HEK293 (cell line): ENCODE data around the gene SEC61A2.

Source experiments
- CTCF ChIA-PET: fragments of 350-600 bp; formaldehyde crosslinking; extraction: SDS; loops from one replicate; lab custom pipeline; 2021; ENCODE audit warnings: antibody characterized with exemption; lab: Yijun Ruan, JAX
- POLR2A ChIA-PET: fragments of 300-600 bp; formaldehyde crosslinking; extraction: SDS; loops from one replicate; lab custom pipeline; 2020; ENCODE audit warnings: antibody characterized with exemption, inconsistent platforms; lab: Yijun Ruan, JAX
- H3K27ac ChIP-seq: fragments of 200-500 bp; sonication (Bioruptor generic); 2 replicates; pipeline ENCODE4 v1.5.1; 2014; ENCODE audit warnings: low read depth, low read length, control low read depth, inconsistent platforms; ENCODE audit errors: extremely low read depth
- H3K36me3 ChIP-seq, 2 experiments: fragments of 200-500 bp in 1 of 2; sonication (Bioruptor generic) in 1 of 2; 1 replicate in 1 of 2; 2 replicates in 1 of 2; pipeline ENCODE4 v1.5.1; 2014 to 2017; ENCODE audit warnings: inconsistent platforms in 2 of 2, low read length in 2 of 2; ENCODE audit not compliant: control insufficient read depth in 2 of 2, insufficient read depth in 1 of 2
- H3K4me1 ChIP-seq: fragments of 200-500 bp; sonication (Bioruptor generic); 2 replicates; pipeline ENCODE4 v1.5.1; 2014; ENCODE audit warnings: mild to moderate bottlenecking, low read length, inconsistent platforms; ENCODE audit not compliant: control insufficient read depth, insufficient read depth
- H3K4me3 ChIP-seq: 2 replicates; pipeline ENCODE4 v1.5.1; 2011; ENCODE audit warnings: low read depth, mild to moderate bottlenecking, control low read depth, low read length, moderate library complexity
- H3K9me3 ChIP-seq: fragments of 200-500 bp; sonication (Bioruptor generic); 2 replicates; pipeline ENCODE4 v1.5.1; 2014; ENCODE audit warnings: low read depth, low read length, inconsistent platforms; ENCODE audit not compliant: control insufficient read depth, insufficient read depth
- GLIS2 ChIP-seq: fragments of 450-650 bp; formaldehyde crosslinking; IDR thresholded peaks from 2 replicates; pipeline ENCODE4 v1.5.1; 2016; ENCODE audit warnings: missing biosample characterization, missing genetic modification characterization
- HOXC10 ChIP-seq: sonication (generic); formaldehyde crosslinking; IDR thresholded peaks from 2 replicates; pipeline ENCODE4 v1.8.1; 2023; ENCODE audit warnings: mild to moderate bottlenecking, missing genetic modification reagents
- SALL2 ChIP-seq: fragments of 450-650 bp; formaldehyde crosslinking; IDR thresholded peaks from 2 replicates; pipeline ENCODE4 v1.5.0; 2017; ENCODE audit warnings: missing biosample characterization, mild to moderate bottlenecking, missing genetic modification characterization, borderline replicate concordance
- SP7 ChIP-seq: fragments of 450-650 bp; formaldehyde crosslinking; IDR thresholded peaks from 2 replicates; pipeline ENCODE4 v1.5.1; 2016; ENCODE audit warnings: missing biosample characterization, missing genetic modification characterization
- ZBTB6 ChIP-seq: fragments of 450-650 bp; formaldehyde crosslinking; IDR thresholded peaks from 2 replicates; pipeline ENCODE4 v1.5.1; 2017; ENCODE audit warnings: missing biosample characterization, missing genetic modification characterization
- ZEB2 ChIP-seq: fragments of 450-650 bp; formaldehyde crosslinking; IDR thresholded peaks from 2 replicates; pipeline ENCODE4 v1.5.1; 2016; ENCODE audit warnings: missing biosample characterization, missing genetic modification characterization
- ZNF10 ChIP-seq: fragments of 450-650 bp; formaldehyde crosslinking; IDR thresholded peaks from 2 replicates; pipeline ENCODE4 v1.5.1; 2017; ENCODE audit warnings: missing biosample characterization, missing genetic modification characterization
- ZNF19 ChIP-seq: fragments of 450-650 bp; formaldehyde crosslinking; IDR thresholded peaks from 2 replicates; pipeline ENCODE4; 2016; ENCODE audit warnings: missing biosample characterization, missing genetic modification characterization, low read depth
- ZNF398 ChIP-seq: fragments of 450-650 bp; formaldehyde crosslinking; IDR thresholded peaks from 2 replicates; pipeline ENCODE4 v1.5.1; 2017; ENCODE audit warnings: missing biosample characterization, missing genetic modification characterization
- ZNF473 ChIP-seq: fragments of 450-650 bp; formaldehyde crosslinking; IDR thresholded peaks from 2 replicates; pipeline ENCODE4 v1.5.1; 2017; ENCODE audit warnings: missing biosample characterization, missing genetic modification characterization
- ZNF518A ChIP-seq: fragments of 450-650 bp; formaldehyde crosslinking; conservative IDR thresholded peaks from 2 replicates; pipeline ENCODE4 v1.5.1; 2016; ENCODE audit warnings: low read depth, missing biosample characterization, missing genetic modification characterization
- ZNF692 ChIP-seq: fragments of 450-650 bp; formaldehyde crosslinking; IDR thresholded peaks from 2 replicates; pipeline ENCODE4 v1.5.1; 2016; ENCODE audit warnings: missing biosample characterization, missing genetic modification characterization
- ZNF768 ChIP-seq: fragments of 450-650 bp; formaldehyde crosslinking; IDR thresholded peaks from 2 replicates; pipeline ENCODE4 v1.5.1; 2018; ENCODE audit warnings: missing biosample characterization, mild to moderate bottlenecking, missing genetic modification characterization
- ZNF830 ChIP-seq: fragments of 450-650 bp; IDR thresholded peaks from 2 replicates; pipeline ENCODE4 v1.5.0; 2018; ENCODE audit warnings: missing biosample characterization, missing genetic modification characterization, low read depth, mild to moderate bottlenecking, moderate library complexity
- TF ChIP-seq, protein P1 (sequence below): fragments of 450-650 bp; formaldehyde crosslinking; IDR thresholded peaks from 2 replicates; pipeline ENCODE4 v1.5.1; 2016; ENCODE audit warnings: missing biosample characterization, missing genetic modification characterization
- TF ChIP-seq, protein P2 (sequence below): fragments of 450-650 bp; formaldehyde crosslinking; IDR thresholded peaks from 2 replicates; pipeline ENCODE4 v1.5.1; 2016; ENCODE audit warnings: missing biosample characterization, missing genetic modification characterization

SEC61A2 gene

GRCh38 chr10:12109286-12109685 is 20.2 kb upstream of the SEC61A2 start:
- no peak overlapping the region for H3K4me3 ChIP-seq
- CTCF ChIA-PET, result interaction anchor here (0.6 kb wide), 1 partner anchor 38 kb away, joined by 3 read pairs; no protein-coding TSS in a partner anchor
- POLR2A ChIA-PET, result interaction anchor here (1.0 kb wide), 1 partner anchor 66 kb away, joined by 3 read pairs; the partner anchor contains the start of gene UPF2

DNA sequence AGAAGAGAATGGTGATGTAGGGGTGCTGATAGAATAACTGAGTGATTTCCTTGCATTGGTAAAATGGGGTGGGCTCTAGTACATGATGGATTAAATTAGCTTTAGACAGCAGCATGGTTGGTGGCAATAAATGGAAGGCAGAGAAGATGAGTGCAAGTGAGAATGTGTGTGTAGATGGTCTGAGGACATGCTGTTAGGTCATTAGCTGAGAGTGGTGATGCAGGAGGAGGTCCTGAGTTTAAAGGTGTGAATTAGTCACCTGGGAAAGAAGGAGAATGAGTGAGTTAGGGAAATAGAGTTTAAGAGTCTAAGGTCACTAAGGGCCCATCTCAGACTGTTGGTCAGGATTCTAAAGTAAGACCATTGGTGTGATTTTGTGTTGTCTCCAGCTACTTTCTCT is 17.9 kb upstream of the SEC61A2 start:
- no peak overlapping the region for H3K27ac ChIP-seq
- H3K4me3 ChIP-seq, result no peak overlapping the region
- POLR2A ChIA-PET, result no interaction called here
- H3K4me1 ChIP-seq, result no peaks in the 10 kb centered on the region
- CTCF ChIA-PET, result no interaction called here
- no peaks in the 10 kb centered on the region for H3K9me3 ChIP-seq
- peaks cover 48 to 74% of the 10 kb centered on the region in 2 experiments for H3K36me3 ChIP-seq
- TF ChIP-seq ZNF10 (no peak), ZEB2 (no peak), ZNF518A (tag by site-specific recombination) (no peak), ZNF398 (tag by site-specific recombination) (no peak)

More at GRCh38 chr10:12109286-12109685, 20.2 kb upstream of the SEC61A2 start:
- Histone ChIP-seq H3K36me3 (peaks cover 60 to 87% of the 10 kb centered on the region in 2 experiments), H3K9me3 (no peaks in the 10 kb centered on the region), H3K27ac (no peak overlapping the region), H3K4me1 (no peaks in the 10 kb centered on the region)
- no peak for TF ChIP-seq ZNF19 (tag by site-specific recombination)
- no peak for TF ChIP-seq ZNF473 (tag by site-specific recombination)
- TF ChIP-seq ZEB2, result no peak
- TF ChIP-seq SP7 (tag by site-specific recombination), result no peak
- no peak for TF ChIP-seq ZNF768 (tag by site-specific recombination)
- no peak for TF ChIP-seq HOXC10
- TF ChIP-seq ZBTB6 (tag by site-specific recombination), result no peak
- TF ChIP-seq GLIS2, result no peak
- TF ChIP-seq, protein P1, sequence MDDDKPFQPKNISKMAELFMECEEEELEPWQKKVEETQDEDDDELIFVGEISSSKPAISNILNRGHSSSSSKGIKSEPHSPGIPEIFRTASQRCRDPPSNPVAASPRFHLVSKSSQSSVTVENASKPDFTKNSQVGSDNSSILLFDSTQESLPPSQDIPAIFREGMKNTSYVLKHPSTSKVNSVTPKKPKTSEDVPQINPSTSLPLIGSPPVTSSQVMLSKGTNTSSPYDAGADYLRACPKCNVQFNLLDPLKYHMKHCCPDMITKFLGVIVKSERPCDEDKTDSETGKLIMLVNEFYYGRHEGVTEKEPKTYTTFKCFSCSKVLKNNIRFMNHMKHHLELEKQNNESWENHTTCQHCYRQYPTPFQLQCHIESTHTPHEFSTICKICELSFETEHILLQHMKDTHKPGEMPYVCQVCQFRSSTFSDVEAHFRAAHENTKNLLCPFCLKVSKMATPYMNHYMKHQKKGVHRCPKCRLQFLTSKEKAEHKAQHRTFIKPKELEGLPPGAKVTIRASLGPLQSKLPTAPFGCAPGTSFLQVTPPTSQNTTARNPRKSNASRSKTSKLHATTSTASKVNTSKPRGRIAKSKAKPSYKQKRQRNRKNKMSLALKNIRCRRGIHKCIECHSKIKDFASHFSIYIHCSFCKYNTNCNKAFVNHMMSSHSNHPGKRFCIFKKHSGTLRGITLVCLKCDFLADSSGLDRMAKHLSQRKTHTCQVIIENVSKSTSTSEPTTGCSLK, result no peak
- TF ChIP-seq ZNF398 (tag by site-specific recombination), result no peak
- no peak for TF ChIP-seq ZNF830 (tag by site-specific recombination)
- no peak for TF ChIP-seq SALL2
- TF ChIP-seq, protein P2, sequence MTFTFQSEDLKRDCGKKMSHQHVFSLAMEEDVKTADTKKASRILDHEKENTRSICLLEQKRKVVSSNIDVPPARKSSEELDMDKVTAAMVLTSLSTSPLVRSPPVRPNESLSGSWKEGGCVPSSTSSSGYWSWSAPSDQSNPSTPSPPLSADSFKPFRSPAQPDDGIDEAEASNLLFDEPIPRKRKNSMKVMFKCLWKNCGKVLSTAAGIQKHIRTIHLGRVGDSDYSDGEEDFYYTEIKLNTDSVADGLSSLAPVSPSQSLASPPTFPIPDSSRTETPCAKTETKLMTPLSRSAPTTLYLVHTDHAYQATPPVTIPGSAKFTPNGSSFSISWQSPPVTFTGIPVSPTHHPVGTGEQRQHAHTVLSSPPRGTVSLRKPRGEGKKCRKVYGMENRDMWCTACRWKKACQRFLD (tag by site-specific recombination), result no peak
- TF ChIP-seq ZNF692, result no peak
